Gastroesophageal sphincter (tissue), 4 donors: Measurements from ENCODE around the gene FHIT. TPM values are rescaled to one million over a fixed set of nuclear protein-coding genes. Genes with fewer than 3 reads are reported as not detected.

Source experiments
- ATAC-seq: fragments of 150-250 bp; one replicate; pipeline ENCODE4 v1.9.1; 2016; ENCODE audit warnings: mild to moderate bottlenecking, moderate library complexity
- H3K27ac ChIP-seq, 4 donors: fragments of 200-600 bp; sonication (generic) in 3 of 4; 1 replicate in 3 of 4; 2 replicates in 1 of 4; pipeline ENCODE4 v1.5.1; 2016 to 2019
- H3K27me3 ChIP-seq: fragments of 200-600 bp; sonication (generic); one replicate; pipeline ENCODE4 v1.5.1; 2019
- H3K36me3 ChIP-seq, 2 donors: fragments of 200-600 bp; sonication (generic); one replicate each; pipeline ENCODE4 v1.5.1; 2019; ENCODE audit warnings: control low read depth in 1 of 2
- H3K4me1 ChIP-seq, 3 donors: fragments of 200-600 bp; sonication (generic); 1 replicate in 2 of 3; 2 replicates in 1 of 3; pipeline ENCODE4 v1.5.1; 2016 to 2019; ENCODE audit warnings: control low read depth in 2 of 3
- H3K4me3 ChIP-seq, 2 donors: fragments of 200-600 bp; sonication (generic); one replicate each; pipeline ENCODE4 v1.5.1; 2019; ENCODE audit warnings: mild to moderate bottlenecking in 1 of 2, moderate library complexity in 1 of 2
- H3K9me3 ChIP-seq, 3 donors: fragments of 200-600 bp; sonication (generic); one replicate each; pipeline ENCODE4 v1.5.1; 2017 to 2019; ENCODE audit warnings: control low read depth in 2 of 3
- EP300 ChIP-seq: sonication (generic); formaldehyde crosslinking; IDR thresholded peaks from one replicate; pipeline ENCODE4 v1.6.1; 2017; ENCODE audit warnings: antibody characterized with exemption, mild to moderate bottlenecking
- POLR2A ChIP-seq, 2 donors: fragments of 450-650 bp; IDR thresholded peaks; one replicate each; pipeline ENCODE4 v1.6.1; 2017; ENCODE audit warnings: antibody characterized with exemption in 2 of 2, mild to moderate bottlenecking in 2 of 2, moderate library complexity in 1 of 2
- POLR2AphosphoS5 ChIP-seq: sonication (generic); formaldehyde crosslinking; IDR thresholded peaks from one replicate; pipeline ENCODE4 v1.6.1; 2017; ENCODE audit warnings: antibody characterized with exemption
- WGBS, 2 donors: methylation state at CpG; one replicate each; pipeline ENCODE4 v1.1.5; 2018; ENCODE audit warnings: low coverage in 1 of 2; 5-methylcytosine and 5-hydroxymethylcytosine counted together
- total RNA-seq, 4 donors: library from RNA; depleted of rRNA; stranded (reverse); fragments of >200 nt; gene quantifications; one replicate each; pipeline ENCODE4 v1.1.0, GENCODE V29; 2016
- TF ChIP-seq, protein P1 (sequence below), 4 experiments: fragments of 200-600 bp in 2 of 4; fragments of 450-650 bp in 2 of 4; sonication (generic) in 1 of 4; IDR thresholded peaks; one replicate each; pipeline ENCODE4 v1.5.1; 2017 to 2019; ENCODE audit warnings: antibody characterized with exemption in 4 of 4, mild to moderate bottlenecking in 2 of 4, moderate library complexity in 2 of 4

FHIT gene
- total RNA-seq, 4 donors from 2014 or later = 1.4 to 7.3 (median 3.9) TPM

GRCh38 chr3:60355825-60356224 is 895.4 kb downstream of the FHIT start:
- no peak for TF ChIP-seq EP300
- TF ChIP-seq, protein P1, sequence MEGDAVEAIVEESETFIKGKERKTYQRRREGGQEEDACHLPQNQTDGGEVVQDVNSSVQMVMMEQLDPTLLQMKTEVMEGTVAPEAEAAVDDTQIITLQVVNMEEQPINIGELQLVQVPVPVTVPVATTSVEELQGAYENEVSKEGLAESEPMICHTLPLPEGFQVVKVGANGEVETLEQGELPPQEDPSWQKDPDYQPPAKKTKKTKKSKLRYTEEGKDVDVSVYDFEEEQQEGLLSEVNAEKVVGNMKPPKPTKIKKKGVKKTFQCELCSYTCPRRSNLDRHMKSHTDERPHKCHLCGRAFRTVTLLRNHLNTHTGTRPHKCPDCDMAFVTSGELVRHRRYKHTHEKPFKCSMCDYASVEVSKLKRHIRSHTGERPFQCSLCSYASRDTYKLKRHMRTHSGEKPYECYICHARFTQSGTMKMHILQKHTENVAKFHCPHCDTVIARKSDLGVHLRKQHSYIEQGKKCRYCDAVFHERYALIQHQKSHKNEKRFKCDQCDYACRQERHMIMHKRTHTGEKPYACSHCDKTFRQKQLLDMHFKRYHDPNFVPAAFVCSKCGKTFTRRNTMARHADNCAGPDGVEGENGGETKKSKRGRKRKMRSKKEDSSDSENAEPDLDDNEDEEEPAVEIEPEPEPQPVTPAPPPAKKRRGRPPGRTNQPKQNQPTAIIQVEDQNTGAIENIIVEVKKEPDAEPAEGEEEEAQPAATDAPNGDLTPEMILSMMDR (IDR thresholded peaks at IDR 0.05) = no peak
- no peak for TF ChIP-seq POLR2A (IDR thresholded peaks at IDR 0.05)
- TF ChIP-seq POLR2AphosphoS5 = no peak
- Histone ChIP-seq H3K4me3 (no peak overlapping the region), H3K4me1 (no peaks in the 10 kb centered on the region), H3K9me3 (no peaks in the 10 kb centered on the region), H3K36me3 (no peaks in the 10 kb centered on the region), H3K27ac (no peak overlapping the region), H3K27me3 (no peaks in the 10 kb centered on the region)
- ATAC-seq = no peak
- 50 to 68% methylated on average over 2 of the region's 2 CpGs for WGBS, 2 donors

DNA sequence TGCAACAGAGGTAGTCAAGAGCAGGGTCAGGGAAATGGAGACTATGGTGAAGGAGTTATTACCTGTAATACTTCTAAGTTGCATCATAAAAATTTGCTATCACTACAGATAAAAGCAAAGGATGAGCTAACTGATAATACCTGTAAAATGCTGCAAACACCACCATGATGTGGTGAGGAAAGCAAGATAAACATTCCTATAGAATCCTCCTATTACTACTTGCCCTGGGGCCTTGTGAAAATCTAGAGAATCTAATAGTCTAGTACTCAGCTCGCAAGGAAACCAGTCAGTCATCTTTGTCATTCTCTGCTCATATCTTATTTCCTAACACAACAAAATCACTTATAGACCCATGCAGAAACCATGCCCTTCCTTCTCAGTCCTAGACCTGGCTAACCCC is 899.8 kb downstream of the FHIT start:
- TF ChIP-seq POLR2A (IDR thresholded peaks at IDR 0.05) (no peak), EP300 (no peak), POLR2AphosphoS5 (no peak)
- TF ChIP-seq, protein P1 (IDR thresholded peaks at IDR 0.05) = no peak
- 87 to 100% methylated on average over 1 of the region's 1 CpG for WGBS, 2 donors
- H3K4me1 ChIP-seq = no peaks in the 10 kb centered on the region
- H3K36me3 ChIP-seq = no peaks in the 10 kb centered on the region
- no peak overlapping the region for H3K4me3 ChIP-seq
- H3K27me3 ChIP-seq = no peaks in the 10 kb centered on the region
- no peaks in the 10 kb centered on the region for H3K9me3 ChIP-seq
- no peak overlapping the region for H3K27ac ChIP-seq
- ATAC-seq = no peak

- Histone ChIP-seq H3K36me3 (no peaks in the 10 kb centered on the region), H3K4me3 (no peak overlapping the region), H3K4me1 (no peaks in the 10 kb centered on the region), H3K27me3 (no peaks in the 10 kb centered on the region), H3K9me3 (no peaks in the 10 kb centered on the region), H3K27ac (no peak overlapping the region)
- TF ChIP-seq, protein P1 (IDR thresholded peaks at IDR 0.05) = no peak
- TF ChIP-seq POLR2AphosphoS5 = no peak
- TF ChIP-seq EP300 = no peak
- TF ChIP-seq POLR2A (IDR thresholded peaks at IDR 0.05) = no peak
- no peak for ATAC-seq
- 46 to 51% methylated on average over 3 of the region's 3 CpGs for WGBS, 2 donors
Observed at GRCh38 chr3:60344340-60344739, 906.9 kb downstream of the FHIT start.

- no peak for ATAC-seq
- no peak overlapping the region for H3K27ac ChIP-seq
- no peaks in the 10 kb centered on the region for H3K4me1 ChIP-seq
- 76 to 96% methylated on average over 2 of the region's 2 CpGs for whole genome bisulfite sequencing, 2 donors
- no peaks in the 10 kb centered on the region for H3K27me3 ChIP-seq
- no peaks in the 10 kb centered on the region for H3K36me3 ChIP-seq
- TF ChIP-seq EP300 (no peak), POLR2AphosphoS5 (no peak), POLR2A (IDR thresholded peaks at IDR 0.05) (no peak)
- TF ChIP-seq, protein P1 (IDR thresholded peaks at IDR 0.05) = no peak
- no peak overlapping the region for H3K4me3 ChIP-seq
- no peaks in the 10 kb centered on the region for H3K9me3 ChIP-seq
Observed at GRCh38 chr3:60343831-60344230, 907.4 kb downstream of the FHIT start.

GRCh38 chr3:60339304-60339703 is 911.9 kb downstream of the FHIT start:
- no peaks in the 10 kb centered on the region for H3K9me3 ChIP-seq
- no peak overlapping the region for H3K4me3 ChIP-seq
- H3K4me1 ChIP-seq = no peaks in the 10 kb centered on the region
- H3K27me3 ChIP-seq = no peaks in the 10 kb centered on the region
- WGBS, 2 donors = 69 to 92% methylated on average over 6 of the region's 6 CpGs
- H3K36me3 ChIP-seq = no peaks in the 10 kb centered on the region
- no peak overlapping the region for H3K27ac ChIP-seq
- TF ChIP-seq POLR2AphosphoS5 = no peak
- TF ChIP-seq POLR2A (IDR thresholded peaks at IDR 0.05) = no peak
- no peak for TF ChIP-seq EP300
- TF ChIP-seq, protein P1 (IDR thresholded peaks at IDR 0.05) = no peak
- no peak for ATAC-seq
